HG03280 (cell line): ENCODE data around the gene MYRFL.
"Not testable (repeated sequence)": the region's sequence is repeated elsewhere in the genome, so short reads cannot be mapped to it uniquely, and the experiment has no call there.

Experiments used
- ATAC-seq: cut with Tn5 transposase; IDR thresholded peaks from one replicate; pipeline ENCODE4 v1.9.1; 2021; ENCODE audit warnings: mild to moderate bottlenecking, moderate library complexity; ENCODE audit not compliant: unreplicated experiment

MYRFL gene

GRCh38 chr12:69984241-69984640 lies 159.2 kb downstream of the MYRFL start:
- no peak for ATAC-seq

- peak; percentile 86 for ATAC-seq
Observed at GRCh38 chr12:69985656-69986055, 160.6 kb downstream of the MYRFL start.

GRCh38 chr12:69986114-69986513 lies 161.1 kb downstream of the MYRFL start:
- ATAC-seq = no peak

- no peak for ATAC-seq
Observed at GRCh38 chr12:69987579-69988091, 162.6 kb downstream of the MYRFL start.

GRCh38 chr12:69988481-69989321 lies 163.7 kb downstream of the MYRFL start:
- no peak for ATAC-seq

- no peak for ATAC-seq
Observed at GRCh38 chr12:69991690-69992288, 166.8 kb downstream of the MYRFL start.

- ATAC-seq = no peak
Observed at GRCh38 chr12:69993433-69993832, 168.4 kb downstream of the MYRFL start.

GRCh38 chr12:69994086-69994485 lies 169.1 kb downstream of the MYRFL start:
- not testable (repeated sequence) for ATAC-seq

GRCh38 chr12:69994724-69995173 lies 169.7 kb downstream of the MYRFL start:
- ATAC-seq = no peak

- no peak for ATAC-seq
Observed at GRCh38 chr12:69996241-69996640, 171.2 kb downstream of the MYRFL start.

- no peak for ATAC-seq
Observed at GRCh38 chr12:69996722-69997121, 171.7 kb downstream of the MYRFL start.

- ATAC-seq = no peak
Observed at GRCh38 chr12:69998011-69998410, 173.0 kb downstream of the MYRFL start.

GRCh38 chr12:69998922-69999321 lies 173.9 kb downstream of the MYRFL start:
- ATAC-seq = no peak

GRCh38 chr12:69999561-69999960 lies 174.5 kb downstream of the MYRFL start:
- no peak for ATAC-seq

- ATAC-seq = no peak
Observed at GRCh38 chr12:70002097-70002911, 177.3 kb downstream of the MYRFL start.

GRCh38 chr12:70002912-70003255 lies 177.9 kb downstream of the MYRFL start:
- ATAC-seq = no peak

GRCh38 chr12:70005864-70006618 lies 181.0 kb downstream of the MYRFL start:
- no peak for ATAC-seq

GRCh38 chr12:70006619-70006973 lies 181.6 kb downstream of the MYRFL start:
- no peak for ATAC-seq

- no peak for ATAC-seq
Observed at GRCh38 chr12:70007687-70008086, 182.7 kb downstream of the MYRFL start.
